Stomach smooth muscle (tissue), 2 donors: Measurements from ENCODE around the gene RFK.
"Not testable (repeated sequence)": the region's sequence is repeated elsewhere in the genome, so short reads cannot be mapped to it uniquely, and the experiment has no call there.

Source experiments
- H3K27ac ChIP-seq: one replicate; pipeline ENCODE4 v1.7.0; 2013; ENCODE audit warnings: mild to moderate bottlenecking, low read length, inconsistent platforms
- H3K27me3 ChIP-seq, 2 donors: one replicate each; pipeline ENCODE4 v1.7.0; 2013; ENCODE audit warnings: low read length in 2 of 2; ENCODE audit not compliant: insufficient read depth in 2 of 2, control insufficient read depth in 1 of 2
- H3K36me3 ChIP-seq, 2 donors: one replicate each; pipeline ENCODE4 v1.7.0; 2013; ENCODE audit warnings: low read length in 2 of 2; ENCODE audit not compliant: control insufficient read depth in 2 of 2, insufficient read depth in 2 of 2
- H3K4me1 ChIP-seq: one replicate; pipeline ENCODE4 v1.7.0; 2013; ENCODE audit warnings: low read length; ENCODE audit not compliant: control insufficient read depth, insufficient read depth
- H3K4me3 ChIP-seq, 2 donors: one replicate each; pipeline ENCODE4 v1.7.0; 2013; ENCODE audit warnings: low read length in 2 of 2
- H3K9ac ChIP-seq, 2 donors: one replicate each; pipeline ENCODE4 v1.7.0; 2013; ENCODE audit warnings: low read length in 2 of 2, mild to moderate bottlenecking in 1 of 2
- H3K9me3 ChIP-seq, 2 donors: one replicate each; pipeline ENCODE4 v1.7.0; 2013; ENCODE audit warnings: low read length in 2 of 2; ENCODE audit not compliant: control insufficient read depth in 2 of 2
- donor health status: healthy.
- donor health status: Pancreatic carcinoma.

Gene RFK

DNA sequence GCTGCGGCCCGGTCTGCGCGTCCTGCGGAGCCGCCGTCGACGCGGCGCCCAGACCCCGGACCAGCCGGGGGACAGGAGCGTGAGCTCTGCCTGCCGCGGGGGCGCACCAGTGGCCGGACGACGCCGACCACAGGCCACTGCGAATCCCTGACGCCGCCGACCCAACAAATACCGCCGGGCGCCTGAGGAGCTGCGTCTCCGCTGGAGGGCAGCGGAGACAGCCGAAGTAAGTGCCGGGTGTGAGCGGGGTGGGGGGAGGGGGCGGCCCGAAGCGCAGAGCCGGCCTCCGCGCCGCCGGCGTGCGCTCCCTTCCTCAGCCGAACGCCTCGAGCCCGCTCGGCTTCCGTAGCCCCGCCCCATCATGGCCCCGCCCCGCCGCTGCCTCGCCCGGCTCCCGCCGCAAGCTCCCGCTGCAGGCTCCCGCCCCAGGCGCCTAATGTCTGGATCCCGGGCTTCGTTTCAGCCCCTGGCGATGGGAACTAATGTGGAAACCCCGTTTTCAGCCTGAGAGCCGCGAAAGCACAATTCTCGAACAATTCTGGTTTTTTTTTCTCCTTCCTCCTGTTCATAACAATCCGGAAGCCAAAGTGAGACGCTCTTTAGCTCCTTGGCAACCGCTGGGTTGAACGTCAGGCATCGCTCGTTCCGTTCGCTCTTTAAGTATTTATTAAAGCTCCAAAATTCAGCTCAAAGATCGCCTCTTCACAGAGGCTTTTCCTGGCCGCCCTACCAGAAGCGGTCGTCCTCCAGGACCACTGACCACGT, at the start of gene RFK:
Gene RFK, minus strand, starts transcription at position 232 of the 765 bp plus-strand sequence. CDS start 255 bp downstream, outside the sequence.
- peak within 1 kb of the TSS; percentile 88 to 97 for H3K9ac ChIP-seq
- peaks cover 0 to 3% of the 10 kb centered on the region in 2 donors for H3K9me3 ChIP-seq
- H3K4me3 ChIP-seq, result peak within 1 kb of the TSS; percentile 85 to 93
- H3K27me3 ChIP-seq, result no peaks in the 10 kb centered on the region
- H3K4me1 ChIP-seq, result peaks cover 7% of the 10 kb centered on the region
- H3K27ac ChIP-seq, result peak within 1 kb of the TSS; percentile 97
- peaks cover 2 to 5% of the 10 kb centered on the region in 2 donors for H3K36me3 ChIP-seq

GRCh38 chr9:76443887-76444286, 49.7 kb upstream of the RFK start:
- H3K36me3 ChIP-seq, result no peaks in the 10 kb centered on the region
- no peak overlapping the region for H3K4me3 ChIP-seq
- H3K9ac ChIP-seq, result no peak overlapping the region
- no peaks in the 10 kb centered on the region for H3K9me3 ChIP-seq
- peaks cover 0 to 2% of the 10 kb centered on the region in 2 donors for H3K27me3 ChIP-seq
- no peaks in the 10 kb centered on the region for H3K4me1 ChIP-seq
- no peak overlapping the region for H3K27ac ChIP-seq

GRCh38 chr9:76441551-76442322, 47.5 kb upstream of the RFK start:
- Histone ChIP-seq H3K27me3 (peaks cover 0 to 2% of the 10 kb centered on the region in 2 donors), H3K4me1 (no peaks in the 10 kb centered on the region), H3K9me3 (no peaks in the 10 kb centered on the region), H3K4me3 (no peak overlapping the region), H3K27ac (no peak overlapping the region), H3K9ac (no peak overlapping the region), H3K36me3 (no peaks in the 10 kb centered on the region)

- Histone ChIP-seq H3K36me3 (no peaks in the 10 kb centered on the region), H3K9ac (no peak overlapping the region), H3K27ac (no peak overlapping the region), H3K4me3 (no peak overlapping the region), H3K4me1 (no peaks in the 10 kb centered on the region), H3K9me3 (no peaks in the 10 kb centered on the region), H3K27me3 (peaks cover 0 to 2% of the 10 kb centered on the region in 2 donors)
Measured at GRCh38 chr9:76438841-76439588, 44.8 kb upstream of the RFK start.

DNA sequence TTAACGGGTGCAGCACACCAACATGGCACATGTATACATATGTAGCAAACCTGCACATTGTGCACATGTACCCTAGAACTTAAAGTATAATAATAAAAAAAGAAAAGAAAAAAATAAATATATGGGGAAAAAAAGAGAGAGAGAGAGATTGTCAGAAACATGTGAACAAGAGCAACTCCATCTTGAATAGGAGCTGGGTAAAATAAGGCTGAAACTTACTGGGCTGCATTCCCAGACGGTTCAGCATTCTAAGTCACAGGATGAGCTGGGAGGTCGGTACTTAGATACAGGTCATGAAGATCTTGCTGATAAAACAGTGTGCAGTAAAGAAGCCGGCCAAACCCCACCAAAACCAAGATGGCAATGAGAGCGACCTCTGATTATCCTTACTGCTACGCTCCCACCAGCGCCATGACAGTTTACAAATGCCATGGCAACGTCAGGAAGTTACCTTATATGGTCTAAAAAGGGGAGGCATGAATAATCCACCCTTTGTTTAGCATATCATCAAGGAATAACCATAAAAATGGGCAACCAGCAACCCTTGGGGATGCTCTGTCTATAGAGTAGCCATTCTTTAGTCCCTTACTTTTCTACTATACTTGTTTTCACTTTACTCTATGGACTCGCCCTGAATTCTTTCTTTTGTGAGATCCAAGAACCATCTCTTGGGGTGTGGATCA, 42.9 kb upstream of the RFK start:
- H3K27ac ChIP-seq, H3K9ac ChIP-seq, H3K9me3 ChIP-seq, H3K27me3 ChIP-seq, H3K4me3 ChIP-seq, H3K36me3 ChIP-seq, H3K4me1 ChIP-seq: not testable (repeated sequence)

- not testable (repeated sequence) for H3K27ac ChIP-seq, H3K4me3 ChIP-seq, H3K36me3 ChIP-seq, H3K27me3 ChIP-seq, H3K4me1 ChIP-seq, H3K9me3 ChIP-seq, H3K9ac ChIP-seq
Measured at GRCh38 chr9:76434897-76435296, 40.7 kb upstream of the RFK start.

GRCh38 chr9:76433836-76434235, 39.6 kb upstream of the RFK start:
- Histone ChIP-seq H3K9me3 (no peaks in the 10 kb centered on the region), H3K9ac (no peak overlapping the region), H3K27me3 (no peaks in the 10 kb centered on the region), H3K4me1 (no peaks in the 10 kb centered on the region), H3K4me3 (no peak overlapping the region), H3K27ac (no peak overlapping the region), H3K36me3 (no peaks in the 10 kb centered on the region)

GRCh38 chr9:76433406-76433805, 39.2 kb upstream of the RFK start:
- no peaks in the 10 kb centered on the region for H3K4me1 ChIP-seq
- H3K4me3 ChIP-seq, result no peak overlapping the region
- no peaks in the 10 kb centered on the region for H3K27me3 ChIP-seq
- H3K9me3 ChIP-seq, result no peaks in the 10 kb centered on the region
- no peak overlapping the region for H3K9ac ChIP-seq
- no peak overlapping the region for H3K27ac ChIP-seq
- no peaks in the 10 kb centered on the region for H3K36me3 ChIP-seq

- Histone ChIP-seq H3K27ac (no peak overlapping the region), H3K4me3 (no peak overlapping the region), H3K4me1 (no peaks in the 10 kb centered on the region)
Measured at GRCh38 chr9:76431601-76432000, 37.4 kb upstream of the RFK start.

GRCh38 chr9:76426807-76427419, 32.7 kb upstream of the RFK start:
- Histone ChIP-seq H3K9me3 (no peaks in the 10 kb centered on the region), H3K9ac (no peak overlapping the region), H3K36me3 (no peaks in the 10 kb centered on the region), H3K27ac (no peak overlapping the region), H3K27me3 (no peaks in the 10 kb centered on the region), H3K4me1 (no peaks in the 10 kb centered on the region), H3K4me3 (no peak overlapping the region)

More at GRCh38 chr9:76431601-76432000, 37.4 kb upstream of the RFK start:
- Histone ChIP-seq H3K9me3 (no peaks in the 10 kb centered on the region), H3K36me3 (no peaks in the 10 kb centered on the region), H3K27me3 (no peaks in the 10 kb centered on the region), H3K9ac (no peak overlapping the region)
